Liver (tissue), 9 donors: ENCODE results near the gene SNRPB2. TPM values are rescaled to one million over a fixed set of nuclear protein-coding genes. Genes with fewer than 3 reads are reported as not detected.
A peak's percentile ranks its signal among the peaks of the same experiment; 100 is the strongest.

Experiments used
- DNase-seq: peaks from one replicate; pipeline ENCODE4 v3.0.0-alpha.2; 2017; ENCODE audit warnings: low spot score
- H3K27ac ChIP-seq, 2 donors: one replicate each; pipeline ENCODE4 v1.7.0; 2013; ENCODE audit warnings: inconsistent platforms in 2 of 2, low read length in 2 of 2, control low read depth in 1 of 2, low read depth in 1 of 2, mild to moderate bottlenecking in 1 of 2
- H3K27me3 ChIP-seq, 4 donors: one replicate each; pipeline versions ENCODE4 v1.6.1 to v1.7.0; 2013; ENCODE audit warnings: low read length in 3 of 4, inconsistent platforms in 1 of 4, mild to moderate bottlenecking in 1 of 4, moderate library complexity in 1 of 4; ENCODE audit not compliant: control insufficient read depth in 4 of 4, insufficient read depth in 4 of 4
- H3K36me3 ChIP-seq, 4 donors: one replicate each; pipeline versions ENCODE4 v1.6.1 to v1.7.0; 2013; ENCODE audit warnings: low read length in 3 of 4, mild to moderate bottlenecking in 3 of 4, low read depth in 1 of 4, moderate library complexity in 1 of 4; ENCODE audit not compliant: control insufficient read depth in 4 of 4, insufficient read depth in 3 of 4
- H3K4me1 ChIP-seq, 4 donors: one replicate each; pipeline versions ENCODE4 v1.6.1 to v1.7.0; 2013; ENCODE audit warnings: low read length in 3 of 4, mild to moderate bottlenecking in 3 of 4, moderate library complexity in 1 of 4; ENCODE audit not compliant: control insufficient read depth in 4 of 4, insufficient read depth in 4 of 4
- H3K4me3 ChIP-seq, 3 donors: one replicate each; pipeline versions ENCODE4 v1.6.1 to v1.7.0; 2013; ENCODE audit warnings: low read length in 3 of 3, control low read depth in 1 of 3, low read depth in 1 of 3, mild to moderate bottlenecking in 1 of 3
- H3K9ac ChIP-seq, 2 donors: one replicate each; pipeline ENCODE4 v1.7.0; 2013; ENCODE audit warnings: low read length in 2 of 2, mild to moderate bottlenecking in 2 of 2, moderate library complexity in 2 of 2, control low read depth in 1 of 2, low read depth in 1 of 2
- H3K9me3 ChIP-seq, 4 donors: one replicate each; pipeline versions ENCODE4 v1.6.1 to v1.7.0; 2013; ENCODE audit warnings: low read length in 3 of 4; ENCODE audit not compliant: control insufficient read depth in 4 of 4
- ATF3 ChIP-seq: IDR thresholded peaks from 2 replicates; pipeline ENCODE4 v1.6.1; 2016; ENCODE audit warnings: antibody characterized with exemption
- EGR1 ChIP-seq, 2 donors: IDR thresholded peaks; 2 replicates each; pipeline ENCODE4 v1.6.1; 2016 to 2018; ENCODE audit warnings: antibody characterized with exemption in 2 of 2, low read depth in 2 of 2
- GABPA ChIP-seq, 2 donors: IDR thresholded peaks in 1 of 2; conservative IDR thresholded peaks in 1 of 2; 2 replicates each; pipeline ENCODE4 v1.6.1; 2016; ENCODE audit warnings: antibody characterized with exemption in 2 of 2, mild to moderate bottlenecking in 1 of 2, moderate library complexity in 1 of 2
- HNF4A ChIP-seq, 2 donors: conservative IDR thresholded peaks; 2 replicates each; pipeline ENCODE4 v1.6.1; 2016; ENCODE audit warnings: antibody characterized with exemption in 2 of 2, mild to moderate bottlenecking in 2 of 2
- HNF4G ChIP-seq: IDR thresholded peaks from 2 replicates; pipeline ENCODE4 v1.6.1; 2016; ENCODE audit warnings: antibody characterized with exemption
- JUND ChIP-seq, 2 donors: IDR thresholded peaks; 2 replicates each; pipeline ENCODE4 v1.6.1; 2016; ENCODE audit warnings: antibody characterized with exemption in 2 of 2
- MAX ChIP-seq: IDR thresholded peaks from 2 replicates; pipeline ENCODE4 v1.6.1; 2016; ENCODE audit warnings: antibody characterized with exemption
- NR2F2 ChIP-seq: IDR thresholded peaks from 2 replicates; pipeline ENCODE4 v1.6.1; 2016; ENCODE audit warnings: antibody characterized with exemption
- RAD21 ChIP-seq, 2 donors: IDR thresholded peaks; 2 replicates each; pipeline ENCODE4 v1.6.1; 2016; ENCODE audit warnings: antibody characterized with exemption in 2 of 2, mild to moderate bottlenecking in 2 of 2
- REST ChIP-seq: IDR thresholded peaks from 2 replicates; pipeline ENCODE4 v1.6.1; 2016; ENCODE audit warnings: antibody characterized with exemption, mild to moderate bottlenecking
- RXRA ChIP-seq, 2 donors: IDR thresholded peaks; 2 replicates each; pipeline ENCODE4 v1.6.1; 2017 to 2018; ENCODE audit warnings: antibody characterized with exemption in 2 of 2, mild to moderate bottlenecking in 1 of 2
- TAF1 ChIP-seq: conservative IDR thresholded peaks from 2 replicates; pipeline ENCODE4 v1.6.1; 2016; ENCODE audit warnings: antibody characterized with exemption, mild to moderate bottlenecking
- YY1 ChIP-seq: IDR thresholded peaks from 2 replicates; pipeline ENCODE4 v1.6.1; 2016; ENCODE audit warnings: antibody characterized with exemption, mild to moderate bottlenecking
- ZBTB33 ChIP-seq: IDR thresholded peaks from 2 replicates; pipeline ENCODE4 v1.6.1; 2016; ENCODE audit warnings: antibody characterized with exemption
- WGBS: extraction: QIAGEN DNeasy Blood & Tissue Kit; methylation state at CpG from one replicate; pipeline ENCODE4 v1.1.7; 2013; 5-methylcytosine and 5-hydroxymethylcytosine counted together
- polyA plus RNA-seq, 2 donors: library from polyadenylated mRNA; stranded (reverse) in 1 of 2; unstranded in 1 of 2; fragments of 200-250 nt in 1 of 2; fragments of >200 nt in 1 of 2; fragmentation: Nextera tagmentation in 1 of 2; extraction: Ambion mirVana in 1 of 2; gene quantifications; one replicate each; pipeline versions ENCODE4 v1.2.1 to v1.2.3, GENCODE V29; 2013 to 2015
- total RNA-seq, 2 donors: library from RNA; depleted of rRNA; stranded (reverse); fragments of >200 nt; gene quantifications; one replicate each; pipeline ENCODE4 v1.2.3, GENCODE V29; 2014
- donor health status: healthy.
- donor health status: healthy.
- donor health status: healthy.
- donor health status: healthy.
- donor health status: healthy.

Gene SNRPB2
- total and polyA plus RNA-seq, 4 donors, result 13.9 to 36.0 (median 21.0) TPM

- no peak overlapping the region for H3K9ac ChIP-seq
- TF ChIP-seq GABPA (IDR thresholded peaks at IDR 0.05 in 1 of 2, conservative IDR thresholded peaks at IDR 0.05 in 1 of 2) (no peak), RAD21 (IDR thresholded peaks at IDR 0.05) (no peak)
- WGBS, result 94% methylated on average over 1 of the region's 1 CpG
Observed at GRCh38 chr20:16729080-16729479, 746 bp upstream of the SNRPB2 start.

GRCh38 chr20:16732506-16733152, 2.8 kb downstream of the SNRPB2 start:
- peaks cover 5 to 10% (median 9%) of the 10 kb centered on the region in 4 donors for H3K4me1 ChIP-seq
- 88% methylated on average over 4 of the region's 4 CpGs for WGBS
- no peak overlapping the region for H3K9ac ChIP-seq
- H3K4me3 ChIP-seq, result no peak overlapping the region
- H3K9me3 ChIP-seq, result peaks cover 0 to 2% (median 0%) of the 10 kb centered on the region in 4 donors
- TF ChIP-seq TAF1 (no peak), RAD21 (IDR thresholded peaks at IDR 0.05) (no peak), NR2F2 (no peak), EGR1 (IDR thresholded peaks at IDR 0.05; ENCODE audit: low read depth in 2 of 2) (no peak), RXRA (IDR thresholded peaks at IDR 0.05) (no peak), GABPA (IDR thresholded peaks at IDR 0.05 in 1 of 2, conservative IDR thresholded peaks at IDR 0.05 in 1 of 2) (no peak), MAX (no peak), JUND (IDR thresholded peaks at IDR 0.05) (no peak), HNF4G (no peak), ATF3 (no peak), YY1 (no peak), REST (no peak)
- peaks cover 0 to 10% (median 0%) of the 10 kb centered on the region in 4 donors for H3K27me3 ChIP-seq
- H3K36me3 ChIP-seq, result peaks cover 4 to 37% (median 25%) of the 10 kb centered on the region in 4 donors
- no peak for DNase-seq
- H3K27ac ChIP-seq, result no peak overlapping the region

More at GRCh38 chr20:16729080-16729479, 746 bp upstream of the SNRPB2 start:
- peaks cover 0 to 9% (median under 1%) of the 10 kb centered on the region in 4 donors for H3K9me3 ChIP-seq
- DNase-seq, result no peak
- peaks cover 1 to 11% (median 9%) of the 10 kb centered on the region in 4 donors for H3K36me3 ChIP-seq
- peak overlapping the region in 2 of 3 donors; percentile 82 to 93 for H3K4me3 ChIP-seq
- no peak overlapping the region for H3K27ac ChIP-seq
- H3K4me1 ChIP-seq, result peaks cover 5 to 10% (median 9%) of the 10 kb centered on the region in 4 donors
- H3K27me3 ChIP-seq, result peaks cover 0 to 10% (median 3%) of the 10 kb centered on the region in 4 donors

GRCh38 chr20:16740365-16741072, 10.7 kb downstream of the SNRPB2 start:
- 91% methylated on average over 6 of the region's 6 CpGs for WGBS
- Histone ChIP-seq H3K9ac (no peak overlapping the region), H3K9me3 (no peaks in the 10 kb centered on the region), H3K27me3 (no peaks in the 10 kb centered on the region), H3K4me1 (peaks cover 0 to 6% (median 2%) of the 10 kb centered on the region in 4 donors), H3K4me3 (no peak overlapping the region), H3K36me3 (peaks cover 3 to 41% (median 32%) of the 10 kb centered on the region in 4 donors), H3K27ac (no peak overlapping the region)
- no peak for DNase-seq
- TF ChIP-seq RXRA (IDR thresholded peaks at IDR 0.05) (no peak), HNF4A (conservative IDR thresholded peaks at IDR 0.05) (no peak), JUND (IDR thresholded peaks at IDR 0.05) (no peak), ZBTB33 (no peak), EGR1 (IDR thresholded peaks at IDR 0.05; ENCODE audit: low read depth in 2 of 2) (no peak)
